Fibroblast of lung (primary cell): ENCODE data around the gene RNU6-9.

ENCODE experiments used
- EZH2 ChIP-seq: IDR thresholded peaks from 2 replicates; pipeline ENCODE4 v1.5.1; 2012; ENCODE audit warnings: low read length, control low read depth, mild to moderate bottlenecking; ENCODE audit errors: missing control alignments
- TF ChIP-seq, protein P1 (sequence below), 2 donors: IDR thresholded peaks in 1 of 2; conservative IDR thresholded peaks in 1 of 2; 1 replicate in 1 of 2; 2 replicates in 1 of 2; pipeline ENCODE4 v1.5.1; 2011 to 2012; ENCODE audit warnings: low read length in 2 of 2, control low read depth in 1 of 2, inconsistent platforms in 1 of 2, low read depth in 1 of 2, mild to moderate bottlenecking in 1 of 2

DNA sequence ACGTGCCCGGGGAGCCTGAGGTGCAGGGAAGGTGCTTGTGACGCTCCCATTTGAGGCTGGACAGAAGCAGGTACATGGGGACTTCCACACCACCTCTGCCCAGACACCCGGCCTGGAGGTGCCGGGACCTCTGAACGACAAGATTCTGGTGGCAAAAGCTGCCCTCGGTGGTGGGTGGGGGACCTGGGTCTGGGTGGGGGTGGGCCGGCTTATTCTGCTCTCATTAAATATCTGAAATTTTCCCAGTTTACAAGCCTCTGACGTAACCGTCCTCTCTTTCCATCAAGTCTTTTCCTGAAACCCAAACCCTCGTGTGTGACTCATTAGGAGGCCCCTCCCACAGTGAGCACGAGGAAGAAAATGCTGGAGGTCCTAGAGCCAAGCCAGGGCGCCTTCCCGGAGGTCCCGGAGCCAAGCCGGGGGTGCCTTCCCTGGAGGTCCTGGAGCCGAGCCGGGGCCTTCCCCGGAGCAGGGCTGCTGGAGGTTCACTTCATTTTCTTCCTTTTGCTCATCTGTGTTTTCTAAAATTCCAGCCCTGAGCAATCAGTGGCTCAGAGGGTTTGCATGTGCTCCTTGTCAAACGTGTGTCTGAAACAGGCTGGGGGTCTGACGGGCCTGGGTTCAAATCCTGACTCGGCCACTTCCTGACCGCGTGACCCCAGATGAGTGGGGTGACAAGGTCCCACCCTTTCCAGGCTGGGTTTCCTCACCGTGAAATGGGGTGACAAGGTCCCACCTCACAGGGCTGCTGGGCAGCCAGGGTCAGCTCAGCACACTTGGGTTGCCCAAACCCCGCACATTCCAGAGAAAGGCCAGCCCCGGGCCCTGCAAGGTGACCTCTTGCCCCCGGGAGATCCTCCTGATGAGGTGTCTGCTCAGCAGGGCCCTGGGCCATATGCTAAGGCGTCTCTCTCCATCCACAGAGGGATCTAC lies 23.8 kb upstream of the RNU6-9 start:
- TF ChIP-seq, protein P1, sequence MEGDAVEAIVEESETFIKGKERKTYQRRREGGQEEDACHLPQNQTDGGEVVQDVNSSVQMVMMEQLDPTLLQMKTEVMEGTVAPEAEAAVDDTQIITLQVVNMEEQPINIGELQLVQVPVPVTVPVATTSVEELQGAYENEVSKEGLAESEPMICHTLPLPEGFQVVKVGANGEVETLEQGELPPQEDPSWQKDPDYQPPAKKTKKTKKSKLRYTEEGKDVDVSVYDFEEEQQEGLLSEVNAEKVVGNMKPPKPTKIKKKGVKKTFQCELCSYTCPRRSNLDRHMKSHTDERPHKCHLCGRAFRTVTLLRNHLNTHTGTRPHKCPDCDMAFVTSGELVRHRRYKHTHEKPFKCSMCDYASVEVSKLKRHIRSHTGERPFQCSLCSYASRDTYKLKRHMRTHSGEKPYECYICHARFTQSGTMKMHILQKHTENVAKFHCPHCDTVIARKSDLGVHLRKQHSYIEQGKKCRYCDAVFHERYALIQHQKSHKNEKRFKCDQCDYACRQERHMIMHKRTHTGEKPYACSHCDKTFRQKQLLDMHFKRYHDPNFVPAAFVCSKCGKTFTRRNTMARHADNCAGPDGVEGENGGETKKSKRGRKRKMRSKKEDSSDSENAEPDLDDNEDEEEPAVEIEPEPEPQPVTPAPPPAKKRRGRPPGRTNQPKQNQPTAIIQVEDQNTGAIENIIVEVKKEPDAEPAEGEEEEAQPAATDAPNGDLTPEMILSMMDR (conservative IDR thresholded peaks at IDR 0.05 in 1 of 2, IDR thresholded peaks at IDR 0.05 in 1 of 2; ENCODE audit: low read depth in 1 of 2, low read length in 2 of 2), result no peak
- no peak for TF ChIP-seq EZH2
